ENCODE data around the gene PAPPA2. TPM values are rescaled to one million over a fixed set of nuclear protein-coding genes. Genes with fewer than 3 reads are reported as not detected.

PAPPA2 gene
- total RNA-seq, 4 donors from 2014 or later, result 0.23 to 0.51 (median 0.34) TPM

DNA sequence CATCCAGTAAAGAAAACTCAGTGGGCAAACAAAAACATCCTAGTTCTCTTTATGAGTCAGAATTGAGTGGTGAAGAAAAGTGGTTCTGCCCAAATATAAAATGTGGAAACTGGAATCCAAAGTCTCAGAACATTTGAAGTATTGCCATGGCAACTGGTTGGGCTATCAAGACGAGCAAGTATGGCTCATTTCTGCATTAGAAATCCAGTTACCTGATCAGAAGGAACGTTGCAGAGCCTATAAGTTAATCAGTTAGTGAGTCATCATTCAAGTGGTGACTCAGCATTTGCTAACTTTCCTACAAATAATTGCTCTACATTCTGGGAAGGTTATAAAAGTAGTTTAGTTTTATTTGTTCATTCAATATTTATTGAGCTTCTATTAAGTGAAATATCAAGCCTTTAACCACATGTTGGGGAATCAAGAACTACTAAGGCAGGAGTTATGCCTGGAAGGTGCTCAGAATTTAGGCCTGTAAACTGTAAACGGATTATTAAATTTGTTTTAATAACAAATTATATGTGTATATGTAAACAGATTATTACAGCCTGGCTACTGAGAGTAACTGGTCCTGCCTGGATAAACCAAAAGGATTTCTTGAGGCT lies 104.3 kb downstream of the PAPPA2 start:
- TF ChIP-seq, protein P1, sequence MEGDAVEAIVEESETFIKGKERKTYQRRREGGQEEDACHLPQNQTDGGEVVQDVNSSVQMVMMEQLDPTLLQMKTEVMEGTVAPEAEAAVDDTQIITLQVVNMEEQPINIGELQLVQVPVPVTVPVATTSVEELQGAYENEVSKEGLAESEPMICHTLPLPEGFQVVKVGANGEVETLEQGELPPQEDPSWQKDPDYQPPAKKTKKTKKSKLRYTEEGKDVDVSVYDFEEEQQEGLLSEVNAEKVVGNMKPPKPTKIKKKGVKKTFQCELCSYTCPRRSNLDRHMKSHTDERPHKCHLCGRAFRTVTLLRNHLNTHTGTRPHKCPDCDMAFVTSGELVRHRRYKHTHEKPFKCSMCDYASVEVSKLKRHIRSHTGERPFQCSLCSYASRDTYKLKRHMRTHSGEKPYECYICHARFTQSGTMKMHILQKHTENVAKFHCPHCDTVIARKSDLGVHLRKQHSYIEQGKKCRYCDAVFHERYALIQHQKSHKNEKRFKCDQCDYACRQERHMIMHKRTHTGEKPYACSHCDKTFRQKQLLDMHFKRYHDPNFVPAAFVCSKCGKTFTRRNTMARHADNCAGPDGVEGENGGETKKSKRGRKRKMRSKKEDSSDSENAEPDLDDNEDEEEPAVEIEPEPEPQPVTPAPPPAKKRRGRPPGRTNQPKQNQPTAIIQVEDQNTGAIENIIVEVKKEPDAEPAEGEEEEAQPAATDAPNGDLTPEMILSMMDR (IDR thresholded peaks at IDR 0.05), result no peak
- H3K27me3 ChIP-seq, result no peaks in the 10 kb centered on the region
- peak overlapping the region; percentile 11 for H3K27ac ChIP-seq
- no peaks in the 10 kb centered on the region for H3K36me3 ChIP-seq
- no peaks in the 10 kb centered on the region for H3K9me3 ChIP-seq
- WGBS, result 46% methylated on average over 3 of the region's 3 CpGs
- DNase-seq (ENCODE audit: low spot score in 2 of 2), result no peak
- peaks cover 4% of the 10 kb centered on the region for H3K4me1 ChIP-seq
- no peak overlapping the region for H3K4me3 ChIP-seq

DNA sequence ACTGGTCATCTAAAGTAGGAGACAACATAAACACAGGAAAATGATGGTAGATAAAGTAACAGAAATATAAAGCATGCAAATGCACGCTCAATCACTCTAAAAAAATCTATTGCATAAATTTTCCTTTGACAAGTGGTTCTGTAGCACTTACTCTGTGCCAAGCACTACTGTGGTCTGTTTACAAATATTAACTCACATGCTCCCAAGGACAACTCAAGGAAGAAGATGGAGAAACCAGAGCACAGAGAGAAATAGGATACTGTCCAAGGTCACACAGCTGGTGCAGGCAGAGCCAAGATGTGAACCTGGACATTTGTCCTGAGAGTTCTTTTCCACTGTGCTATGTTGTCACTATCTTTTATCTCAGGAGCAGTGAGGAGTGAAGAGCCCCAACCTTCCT lies 105.2 kb downstream of the PAPPA2 start:
- H3K27ac ChIP-seq, result no peak overlapping the region
- H3K4me1 ChIP-seq, result peaks cover 4% of the 10 kb centered on the region
- H3K9me3 ChIP-seq, result no peaks in the 10 kb centered on the region
- no peaks in the 10 kb centered on the region for H3K36me3 ChIP-seq
- H3K4me3 ChIP-seq, result no peak overlapping the region
- 67% methylated on average over 1 of the region's 1 CpG for WGBS
- TF ChIP-seq POLR2AphosphoS5 (IDR thresholded peaks at IDR 0.05), result no peak
- TF ChIP-seq POLR2A (IDR thresholded peaks at IDR 0.05), result no peak
- TF ChIP-seq, protein P1 (IDR thresholded peaks at IDR 0.05), result no peak
- TF ChIP-seq EP300 (IDR thresholded peaks at IDR 0.05), result no peak
- no peaks in the 10 kb centered on the region for H3K27me3 ChIP-seq
- DNase-seq (ENCODE audit: low spot score in 2 of 2), result no peak

DNA sequence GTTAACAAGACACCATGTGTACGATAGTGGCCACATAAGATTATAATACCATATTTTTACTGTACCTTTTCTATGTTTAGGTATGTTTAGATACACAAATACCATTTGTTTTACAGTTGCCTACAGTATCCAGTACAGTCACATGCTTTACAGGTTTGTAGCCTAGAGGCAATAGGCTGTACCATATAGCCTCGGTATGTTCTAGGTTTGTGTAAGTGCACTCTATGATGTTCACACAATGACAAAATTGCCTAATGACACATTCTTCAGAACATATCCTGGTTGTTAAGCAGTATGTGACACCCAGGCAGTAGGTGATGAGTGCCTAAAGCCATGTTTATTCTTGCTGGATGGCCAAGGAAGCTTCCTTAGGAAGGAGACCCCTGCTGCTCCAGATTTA lies 111.8 kb downstream of the PAPPA2 start:
- no peak overlapping the region for H3K4me3 ChIP-seq
- H3K27me3 ChIP-seq, result no peaks in the 10 kb centered on the region
- no peaks in the 10 kb centered on the region for H3K36me3 ChIP-seq
- TF ChIP-seq, protein P1 (IDR thresholded peaks at IDR 0.05), result no peak
- TF ChIP-seq POLR2AphosphoS5 (IDR thresholded peaks at IDR 0.05), result no peak
- no peak for TF ChIP-seq EP300 (IDR thresholded peaks at IDR 0.05)
- TF ChIP-seq POLR2A (IDR thresholded peaks at IDR 0.05), result no peak
- DNase-seq (ENCODE audit: low spot score in 2 of 2), result no peak
- H3K27ac ChIP-seq, result no peak overlapping the region
- no peaks in the 10 kb centered on the region for H3K4me1 ChIP-seq
- WGBS, result 77% methylated on average over 2 of the region's 2 CpGs
- H3K9me3 ChIP-seq, result no peaks in the 10 kb centered on the region

DNA sequence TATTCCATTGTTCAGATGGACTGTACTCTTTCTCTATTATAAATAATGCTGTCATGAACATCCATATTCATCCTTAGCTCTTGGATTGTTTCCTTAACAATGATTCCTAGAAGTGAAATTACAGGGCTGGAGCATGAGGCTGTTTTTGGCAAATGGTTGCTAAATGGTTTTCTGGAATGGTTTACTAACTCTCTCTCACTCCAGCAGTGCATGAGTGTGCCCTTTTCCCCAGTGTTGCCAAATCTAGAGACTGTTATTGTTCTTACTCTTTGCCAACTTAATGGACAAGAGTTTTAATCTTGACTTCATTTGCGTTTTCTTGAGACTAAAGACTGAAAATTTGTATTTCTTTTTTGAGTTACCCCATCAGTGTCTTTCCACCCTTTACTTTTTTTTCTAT lies 113.0 kb downstream of the PAPPA2 start:
- no peak overlapping the region for H3K4me3 ChIP-seq
- no peaks in the 10 kb centered on the region for H3K27me3 ChIP-seq
- no peak for TF ChIP-seq POLR2AphosphoS5 (IDR thresholded peaks at IDR 0.05)
- no peak for TF ChIP-seq EP300 (IDR thresholded peaks at IDR 0.05)
- no peak for TF ChIP-seq POLR2A (IDR thresholded peaks at IDR 0.05)
- TF ChIP-seq, protein P1 (IDR thresholded peaks at IDR 0.05), result no peak
- WGBS, result 76% methylated on average over 1 of the region's 1 CpG
- no peak overlapping the region for H3K27ac ChIP-seq
- H3K9me3 ChIP-seq, result no peaks in the 10 kb centered on the region
- DNase-seq (ENCODE audit: low spot score in 2 of 2), result no peak
- H3K36me3 ChIP-seq, result no peaks in the 10 kb centered on the region
- H3K4me1 ChIP-seq, result no peaks in the 10 kb centered on the region

DNA sequence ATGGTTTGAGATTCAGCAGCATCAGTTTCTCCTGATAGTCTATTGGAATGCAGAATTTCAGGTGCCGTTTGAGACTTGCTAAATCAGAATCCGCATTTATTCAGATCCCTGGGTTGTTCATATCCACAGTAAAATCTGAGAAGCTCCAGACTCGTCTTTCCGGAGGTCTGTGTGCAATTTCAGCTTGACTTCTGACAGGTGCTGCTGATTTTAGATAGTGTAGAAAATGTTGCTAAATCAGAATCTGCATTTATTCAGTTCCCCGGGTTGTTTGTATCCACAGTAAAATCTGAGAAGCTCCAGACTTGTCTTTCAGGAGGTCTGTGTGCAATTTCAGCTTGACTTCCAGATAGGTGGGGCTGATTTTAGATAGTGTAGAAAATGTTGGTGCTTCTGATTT lies 113.7 kb downstream of the PAPPA2 start:
- Histone ChIP-seq H3K27me3 (no peaks in the 10 kb centered on the region), H3K27ac (no peak overlapping the region), H3K4me1 (no peaks in the 10 kb centered on the region), H3K4me3 (no peak overlapping the region), H3K36me3 (no peaks in the 10 kb centered on the region), H3K9me3 (no peaks in the 10 kb centered on the region)
- whole genome bisulfite sequencing, result 77% methylated on average over 5 of the region's 5 CpGs
- no peak for DNase-seq (ENCODE audit: low spot score in 2 of 2)
- no peak for TF ChIP-seq POLR2A (IDR thresholded peaks at IDR 0.05)
- no peak for TF ChIP-seq EP300 (IDR thresholded peaks at IDR 0.05)
- TF ChIP-seq POLR2AphosphoS5 (IDR thresholded peaks at IDR 0.05), result no peak
- TF ChIP-seq, protein P1 (IDR thresholded peaks at IDR 0.05), result no peak
